K562 (cell line): ENCODE results near the gene C1QTNF3.

Experiments used
- RBBP5 ChIP-seq: fragments of 200-600 bp; sonication (generic); IDR thresholded peaks from 2 replicates; pipeline ENCODE4 v1.6.1; 2012; ENCODE audit warnings: borderline replicate concordance, mild to moderate bottlenecking, low read length, control low read depth, inconsistent platforms; ENCODE audit not compliant: insufficient read depth, poor library complexity, severe bottlenecking
- ZNF695 ChIP-seq: fragments of 450-650 bp; formaldehyde crosslinking; IDR thresholded peaks from 2 replicates; pipeline ENCODE4 v1.4.0; 2020; ENCODE audit warnings: mild to moderate bottlenecking, moderate library complexity
- TF ChIP-seq, protein P1 (sequence below): fragments of 250-450 bp; sonication (Bioruptor Pico); IDR thresholded peaks from 2 replicates; pipeline ENCODE4 v1.4.0; 2020; ENCODE audit warnings: mild to moderate bottlenecking
- TF ChIP-seq, protein P2 (sequence below), 3 experiments: IDR thresholded peaks in 2 of 3; conservative IDR thresholded peaks in 1 of 3; 2 replicates each; pipeline ENCODE4 v1.5.1; 2011 to 2012; ENCODE audit warnings: low read length in 3 of 3, mild to moderate bottlenecking in 3 of 3, control low read depth in 2 of 3, improper control_type of control experiment in 1 of 3, inconsistent platforms in 1 of 3, low read depth in 1 of 3, mixed read lengths in 1 of 3, moderate library complexity in 1 of 3; ENCODE audit not compliant: insufficient read depth in 2 of 3

DNA sequence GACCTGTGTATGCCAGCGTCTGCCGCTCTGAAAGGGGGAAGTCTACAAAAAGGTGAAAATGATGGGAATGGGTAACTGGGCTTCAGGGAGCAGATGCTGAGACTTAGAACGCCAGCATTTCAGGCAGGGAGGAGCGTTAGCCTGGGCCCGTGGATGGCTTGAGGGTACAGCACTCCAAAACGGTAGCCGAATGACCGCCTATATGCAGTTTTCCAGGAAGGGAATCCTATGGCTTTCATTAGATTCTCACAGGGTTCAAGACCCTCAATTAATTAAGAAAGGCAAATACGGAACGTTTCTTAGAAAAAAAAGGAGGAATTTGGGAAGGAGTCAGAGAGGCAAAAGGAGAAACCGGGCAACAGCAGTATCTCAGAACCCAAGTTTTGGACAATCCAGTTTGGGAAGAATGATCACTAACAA lies 35.8 kb downstream of the C1QTNF3 start:
- TF ChIP-seq ZNF695 (CRISPR knock-in tag) (no peak), RBBP5 (no peak)
- TF ChIP-seq, protein P1, sequence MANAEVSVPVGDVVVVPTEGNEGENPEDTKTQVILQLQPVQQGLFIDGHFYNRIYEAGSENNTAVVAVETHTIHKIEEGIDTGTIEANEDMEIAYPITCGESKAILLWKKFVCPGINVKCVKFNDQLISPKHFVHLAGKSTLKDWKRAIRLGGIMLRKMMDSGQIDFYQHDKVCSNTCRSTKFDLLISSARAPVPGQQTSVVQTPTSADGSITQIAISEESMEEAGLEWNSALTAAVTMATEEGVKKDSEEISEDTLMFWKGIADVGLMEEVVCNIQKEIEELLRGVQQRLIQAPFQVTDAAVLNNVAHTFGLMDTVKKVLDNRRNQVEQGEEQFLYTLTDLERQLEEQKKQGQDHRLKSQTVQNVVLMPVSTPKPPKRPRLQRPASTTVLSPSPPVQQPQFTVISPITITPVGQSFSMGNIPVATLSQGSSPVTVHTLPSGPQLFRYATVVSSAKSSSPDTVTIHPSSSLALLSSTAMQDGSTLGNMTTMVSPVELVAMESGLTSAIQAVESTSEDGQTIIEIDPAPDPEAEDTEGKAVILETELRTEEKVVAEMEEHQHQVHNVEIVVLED = no peak
- TF ChIP-seq, protein P2, sequence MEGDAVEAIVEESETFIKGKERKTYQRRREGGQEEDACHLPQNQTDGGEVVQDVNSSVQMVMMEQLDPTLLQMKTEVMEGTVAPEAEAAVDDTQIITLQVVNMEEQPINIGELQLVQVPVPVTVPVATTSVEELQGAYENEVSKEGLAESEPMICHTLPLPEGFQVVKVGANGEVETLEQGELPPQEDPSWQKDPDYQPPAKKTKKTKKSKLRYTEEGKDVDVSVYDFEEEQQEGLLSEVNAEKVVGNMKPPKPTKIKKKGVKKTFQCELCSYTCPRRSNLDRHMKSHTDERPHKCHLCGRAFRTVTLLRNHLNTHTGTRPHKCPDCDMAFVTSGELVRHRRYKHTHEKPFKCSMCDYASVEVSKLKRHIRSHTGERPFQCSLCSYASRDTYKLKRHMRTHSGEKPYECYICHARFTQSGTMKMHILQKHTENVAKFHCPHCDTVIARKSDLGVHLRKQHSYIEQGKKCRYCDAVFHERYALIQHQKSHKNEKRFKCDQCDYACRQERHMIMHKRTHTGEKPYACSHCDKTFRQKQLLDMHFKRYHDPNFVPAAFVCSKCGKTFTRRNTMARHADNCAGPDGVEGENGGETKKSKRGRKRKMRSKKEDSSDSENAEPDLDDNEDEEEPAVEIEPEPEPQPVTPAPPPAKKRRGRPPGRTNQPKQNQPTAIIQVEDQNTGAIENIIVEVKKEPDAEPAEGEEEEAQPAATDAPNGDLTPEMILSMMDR (IDR thresholded peaks at IDR 0.05 in 2 of 3, conservative IDR thresholded peaks at IDR 0.05 in 1 of 3; ENCODE audit: insufficient read depth in 2 of 3, low read depth in 1 of 3, low read length in 3 of 3) = no peak
